AG04450 (cell line): ENCODE data around the gene CNTNAP2. TPM values are rescaled to one million over a fixed set of nuclear protein-coding genes. Genes with fewer than 3 reads are reported as not detected.

Experiments used
- CTCF ChIA-PET: fragments of 300-600, 350-600 bp; formaldehyde crosslinking; extraction: SDS; loops from one replicate; lab custom pipeline; 2022; ENCODE audit warnings: antibody characterized with exemption, inconsistent platforms; lab: Charles Lee
- POLR2A ChIA-PET: fragments of 350-600 bp; formaldehyde crosslinking; extraction: SDS; loops from one replicate; lab custom pipeline; 2021; ENCODE audit warnings: antibody characterized with exemption, inconsistent platforms; lab: Yijun Ruan, JAX
- DNase-seq: peaks from one replicate; pipeline ENCODE4 v3.0.0-alpha.2; 2011; ENCODE audit warnings: low read depth, low spot score
- H3K27ac ChIP-seq: one replicate; pipeline ENCODE4 v1.5.1; 2012; ENCODE audit warnings: low read depth, low read length, control low read depth
- H3K27me3 ChIP-seq: one replicate; pipeline ENCODE4 v1.6.0; 2012; ENCODE audit warnings: low read length; ENCODE audit not compliant: control insufficient read depth, insufficient read depth
- H3K4me3 ChIP-seq: 2 replicates; pipeline ENCODE4 v1.5.1; 2011; ENCODE audit warnings: mild to moderate bottlenecking, low read depth, low read length, control low read depth
- H3K9me3 ChIP-seq: 2 replicates; pipeline ENCODE4 v1.5.1; 2012; ENCODE audit warnings: low read length; ENCODE audit not compliant: control insufficient read depth, insufficient read depth
- polyA plus RNA-seq: library from polyadenylated mRNA; depleted of rRNA; stranded (reverse); fragments of >200 nt; gene quantifications from 2 replicates; pipeline ENCODE4 v1.2.3, GENCODE V29; 2011
- TF ChIP-seq, protein P1 (sequence below): IDR thresholded peaks from 2 replicates; pipeline ENCODE4 v1.5.1; 2011; ENCODE audit warnings: low read depth, low read length, control low read depth, inconsistent platforms

The CNTNAP2 gene
- polyA plus RNA-seq, 1 experiment: not detected

GRCh38 chr7:148337246-148337965, 2220.8 kb downstream of the CNTNAP2 start:
- CTCF ChIA-PET: no interaction called here
- TF ChIP-seq, protein P1, sequence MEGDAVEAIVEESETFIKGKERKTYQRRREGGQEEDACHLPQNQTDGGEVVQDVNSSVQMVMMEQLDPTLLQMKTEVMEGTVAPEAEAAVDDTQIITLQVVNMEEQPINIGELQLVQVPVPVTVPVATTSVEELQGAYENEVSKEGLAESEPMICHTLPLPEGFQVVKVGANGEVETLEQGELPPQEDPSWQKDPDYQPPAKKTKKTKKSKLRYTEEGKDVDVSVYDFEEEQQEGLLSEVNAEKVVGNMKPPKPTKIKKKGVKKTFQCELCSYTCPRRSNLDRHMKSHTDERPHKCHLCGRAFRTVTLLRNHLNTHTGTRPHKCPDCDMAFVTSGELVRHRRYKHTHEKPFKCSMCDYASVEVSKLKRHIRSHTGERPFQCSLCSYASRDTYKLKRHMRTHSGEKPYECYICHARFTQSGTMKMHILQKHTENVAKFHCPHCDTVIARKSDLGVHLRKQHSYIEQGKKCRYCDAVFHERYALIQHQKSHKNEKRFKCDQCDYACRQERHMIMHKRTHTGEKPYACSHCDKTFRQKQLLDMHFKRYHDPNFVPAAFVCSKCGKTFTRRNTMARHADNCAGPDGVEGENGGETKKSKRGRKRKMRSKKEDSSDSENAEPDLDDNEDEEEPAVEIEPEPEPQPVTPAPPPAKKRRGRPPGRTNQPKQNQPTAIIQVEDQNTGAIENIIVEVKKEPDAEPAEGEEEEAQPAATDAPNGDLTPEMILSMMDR: no peak
- Histone ChIP-seq H3K9me3 (peaks cover 18% of the 10 kb centered on the region), H3K27ac (no peak overlapping the region), H3K27me3 (no peaks in the 10 kb centered on the region), H3K4me3 (no peak overlapping the region)
- DNase-seq: no peak
- POLR2A ChIA-PET: no interaction called here

DNA sequence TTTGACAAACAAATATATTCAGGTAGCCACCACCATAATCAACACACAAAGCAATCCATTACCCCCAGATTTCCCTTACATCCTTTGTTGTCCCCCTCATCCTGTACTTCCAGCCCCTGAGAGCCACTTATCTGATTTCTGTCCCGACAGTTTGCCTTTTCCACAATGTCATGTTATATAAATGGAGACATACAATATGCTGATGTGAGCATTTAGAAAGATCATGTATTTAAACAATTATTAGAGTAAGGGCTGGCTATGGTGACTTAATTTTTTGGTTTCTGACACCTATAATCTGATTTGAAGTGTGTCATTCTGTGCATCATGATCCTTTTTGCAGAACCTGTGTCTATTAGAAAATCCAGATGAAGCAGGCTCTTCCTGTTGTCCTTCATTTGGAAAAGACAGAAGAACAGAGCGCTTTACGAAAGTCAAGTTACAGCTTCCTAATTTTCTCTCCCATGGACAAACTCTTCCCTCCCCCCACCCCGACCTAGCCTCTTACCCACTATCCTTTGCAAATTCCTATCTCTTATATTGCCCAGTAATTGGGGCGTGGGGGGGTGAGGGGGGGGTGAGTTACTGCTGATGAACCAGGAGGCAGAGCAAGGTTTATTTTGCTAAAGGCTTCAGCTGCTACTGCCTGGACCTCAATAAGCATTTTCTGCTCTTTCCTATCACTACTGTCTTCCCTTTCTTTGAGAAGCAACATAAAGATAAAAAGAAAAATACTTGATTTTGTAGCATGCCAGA, 2221.6 kb downstream of the CNTNAP2 start:
- peaks cover 18% of the 10 kb centered on the region for H3K9me3 ChIP-seq
- POLR2A ChIA-PET: no interaction called here
- CTCF ChIA-PET: no interaction called here
- no peaks in the 10 kb centered on the region for H3K27me3 ChIP-seq
- TF ChIP-seq, protein P1: no peak
- DNase-seq: no peak
- no peak overlapping the region for H3K4me3 ChIP-seq
- no peak overlapping the region for H3K27ac ChIP-seq

DNA sequence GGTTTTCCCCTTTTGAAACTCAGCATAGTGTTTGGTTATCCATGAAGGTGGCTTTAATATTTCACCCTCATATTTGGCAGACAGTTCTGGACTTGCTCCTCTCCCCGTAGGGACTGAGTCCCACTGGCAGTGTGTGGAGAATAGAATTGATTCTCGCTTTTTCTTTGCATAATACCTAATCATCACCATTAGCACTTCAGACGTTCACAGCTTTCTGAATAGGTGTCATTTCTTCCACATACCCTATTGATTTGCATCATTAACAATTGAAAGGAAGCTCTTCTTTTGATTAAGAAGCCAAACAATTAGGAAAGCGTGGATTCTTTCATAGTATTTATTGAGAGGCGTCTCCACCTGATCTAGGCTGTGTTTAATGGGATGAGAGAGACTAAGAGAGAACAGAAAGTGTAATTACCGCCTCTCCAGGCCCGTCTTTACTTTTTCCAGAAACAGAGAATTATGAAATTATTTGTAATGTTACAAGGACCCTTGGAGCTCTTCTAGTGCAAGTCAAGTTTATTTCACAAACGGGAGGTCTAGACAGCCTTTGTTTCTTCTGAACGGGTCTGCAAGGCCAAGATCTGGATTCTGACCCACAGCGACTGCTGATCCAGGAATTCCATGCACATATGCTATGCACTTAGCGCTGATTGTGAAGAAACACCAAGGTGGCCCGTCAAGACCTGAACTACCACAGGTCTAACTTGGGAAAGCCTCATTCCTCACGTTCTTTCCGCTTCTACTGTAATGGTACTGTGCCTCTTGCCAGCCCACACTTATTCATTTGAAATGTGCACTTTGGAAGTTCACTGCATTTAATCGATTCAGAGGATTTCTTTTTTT, 2224.1 kb downstream of the CNTNAP2 start:
- peaks cover 16% of the 10 kb centered on the region for H3K9me3 ChIP-seq
- POLR2A ChIA-PET: no interaction called here
- no peak overlapping the region for H3K4me3 ChIP-seq
- DNase-seq: no peak
- TF ChIP-seq, protein P1: no peak
- no peak overlapping the region for H3K27ac ChIP-seq
- CTCF ChIA-PET: no interaction called here
- H3K27me3 ChIP-seq: no peaks in the 10 kb centered on the region

DNA sequence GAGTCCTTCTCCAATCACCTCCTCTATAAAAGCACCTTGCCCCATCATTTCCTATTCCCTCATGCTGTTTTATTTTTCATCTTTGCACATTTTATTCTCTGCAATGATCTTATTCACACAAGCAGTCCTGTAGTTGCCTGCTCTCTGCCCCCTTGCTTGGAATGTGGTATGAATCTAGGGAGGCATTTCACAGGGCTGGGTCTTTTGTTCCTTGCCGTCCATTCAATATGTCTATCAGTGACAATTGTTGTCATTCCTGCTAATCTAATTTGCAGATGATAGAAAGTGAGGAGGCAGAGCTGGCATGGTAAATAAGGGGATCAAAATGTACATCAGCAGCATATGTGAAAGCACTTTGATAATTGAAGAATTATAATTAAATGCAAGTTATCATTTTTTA, 2227.8 kb downstream of the CNTNAP2 start:
- Histone ChIP-seq H3K4me3 (no peak overlapping the region), H3K9me3 (peaks cover 9% of the 10 kb centered on the region), H3K27ac (no peak overlapping the region), H3K27me3 (no peaks in the 10 kb centered on the region)
- DNase-seq: no peak
- POLR2A ChIA-PET: no interaction called here
- TF ChIP-seq, protein P1: no peak
- CTCF ChIA-PET: no interaction called here
